Measurements from ENCODE around the gene RNF225.
"Not testable (repeated sequence)": the region's sequence is repeated elsewhere in the genome, so short reads cannot be mapped to it uniquely, and the experiment has no call there.

Gene RNF225

GRCh38 chr19:58387338-58388174, 7.9 kb upstream of the RNF225 start:
- DNase-seq, result no peak

GRCh38 chr19:58388175-58388526, 7.3 kb upstream of the RNF225 start:
- DNase-seq, result no peak

DNA sequence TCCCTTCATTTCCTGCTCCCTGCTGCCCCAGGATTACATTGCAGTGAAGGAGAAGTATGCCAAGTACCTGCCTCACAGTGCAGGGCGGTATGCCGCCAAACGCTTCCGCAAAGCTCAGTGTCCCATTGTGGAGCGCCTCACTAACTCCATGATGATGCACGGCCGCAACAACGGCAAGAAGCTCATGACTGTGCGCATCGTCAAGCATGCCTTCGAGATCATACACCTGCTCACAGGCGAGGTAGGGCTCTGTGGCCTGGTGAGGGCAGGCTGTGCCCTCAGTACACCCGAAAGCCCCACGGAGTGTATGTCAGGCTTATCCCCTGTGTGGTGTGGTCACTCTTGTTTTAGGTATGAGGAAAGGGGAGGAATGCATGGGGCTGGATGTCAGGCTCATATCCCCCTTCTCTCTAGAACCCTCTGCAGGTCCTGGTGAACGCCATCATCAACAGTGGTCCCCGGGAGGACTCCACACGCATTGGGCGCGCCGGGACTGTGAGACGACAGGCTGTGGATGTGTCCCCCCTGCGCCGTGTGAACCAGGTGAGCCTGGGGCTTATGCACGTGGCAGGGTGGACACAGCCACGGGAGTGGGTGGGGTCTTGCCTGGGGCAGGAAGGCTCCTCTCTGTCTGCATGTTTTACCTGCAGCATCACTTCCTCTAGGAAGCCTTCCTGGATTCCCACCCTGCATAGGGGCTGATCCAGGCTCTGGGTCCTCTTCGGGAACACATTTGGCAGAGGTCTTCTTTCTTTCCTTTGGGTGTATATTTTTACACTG, 2.3 kb upstream of the RNF225 start:
- DNase-seq, result no peak

GRCh38 chr19:58393725-58394033, 1.8 kb upstream of the RNF225 start:
- DNase-seq, result no peak

DNA sequence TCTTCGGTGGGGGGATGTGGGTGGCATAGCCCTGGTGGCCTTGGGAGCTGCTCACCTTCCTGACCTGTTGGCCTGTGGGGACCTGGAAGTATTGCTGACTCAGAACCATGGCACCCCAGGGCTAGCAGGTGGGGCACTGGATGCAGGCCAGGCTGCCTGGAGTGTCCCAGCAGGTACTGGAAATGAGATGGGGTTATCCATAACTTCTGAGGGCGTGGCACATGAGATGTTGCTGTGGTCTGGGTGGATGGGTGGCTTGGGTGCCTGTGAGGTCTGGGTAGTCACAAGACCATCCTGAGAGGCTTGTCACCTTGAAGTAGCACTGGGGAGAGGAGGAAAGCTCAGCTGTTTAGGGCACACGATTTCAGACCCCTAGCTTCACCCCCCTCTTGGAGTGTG, 636 bp upstream of the RNF225 start:
- no peak for DNase-seq

- peak; percentile 32 for DNase-seq
Measured at GRCh38 chr19:58395979-58396627, 647 bp downstream of the RNF225 start.

DNA sequence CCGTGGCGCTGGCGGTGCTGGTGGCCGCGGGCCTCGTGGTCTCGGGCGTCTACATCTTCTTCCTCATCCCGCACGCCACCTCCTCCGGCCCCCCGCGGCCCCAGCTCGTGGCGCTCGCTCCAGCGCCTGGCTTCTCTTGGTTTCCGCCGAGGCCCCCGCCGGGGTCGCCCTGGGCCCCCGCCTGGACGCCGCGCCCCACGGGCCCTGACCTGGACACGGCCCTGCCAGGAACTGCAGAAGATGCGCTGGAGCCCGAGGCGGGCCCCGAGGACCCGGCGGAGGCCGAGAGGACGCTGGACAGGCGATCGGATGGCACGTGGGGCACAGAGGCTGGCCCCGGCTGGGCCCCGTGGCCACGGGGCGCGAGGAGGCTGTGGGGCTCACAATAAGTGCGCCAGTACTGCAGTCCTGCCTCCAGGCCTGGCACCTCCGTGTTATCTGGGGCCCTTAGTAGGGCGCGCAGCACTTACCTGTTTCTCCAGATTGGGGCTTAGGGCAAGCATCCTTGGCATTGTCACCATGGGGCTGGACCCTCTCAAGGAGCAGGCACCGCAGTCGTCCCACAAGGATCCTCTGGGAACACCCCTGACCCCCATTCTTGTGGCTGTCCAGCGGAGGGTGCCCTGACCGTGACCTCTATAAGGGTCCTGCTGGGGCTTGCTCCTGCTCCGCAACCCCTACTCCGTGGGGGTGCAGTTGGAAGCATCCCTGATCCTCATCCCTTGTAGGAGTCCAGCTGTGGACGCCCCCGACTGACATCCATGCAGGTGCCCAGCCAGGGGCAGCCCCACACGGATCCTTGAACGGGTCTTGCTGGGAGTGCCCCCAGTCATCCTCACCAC, 1.5 kb downstream of the RNF225 start:
- peak; percentile 43 for DNase-seq

GRCh38 chr19:58397533-58398037, 2.1 kb downstream of the RNF225 start:
- no peak for DNase-seq

- DNase-seq, result no peak
Measured at GRCh38 chr19:58398087-58398486, 2.6 kb downstream of the RNF225 start.

DNA sequence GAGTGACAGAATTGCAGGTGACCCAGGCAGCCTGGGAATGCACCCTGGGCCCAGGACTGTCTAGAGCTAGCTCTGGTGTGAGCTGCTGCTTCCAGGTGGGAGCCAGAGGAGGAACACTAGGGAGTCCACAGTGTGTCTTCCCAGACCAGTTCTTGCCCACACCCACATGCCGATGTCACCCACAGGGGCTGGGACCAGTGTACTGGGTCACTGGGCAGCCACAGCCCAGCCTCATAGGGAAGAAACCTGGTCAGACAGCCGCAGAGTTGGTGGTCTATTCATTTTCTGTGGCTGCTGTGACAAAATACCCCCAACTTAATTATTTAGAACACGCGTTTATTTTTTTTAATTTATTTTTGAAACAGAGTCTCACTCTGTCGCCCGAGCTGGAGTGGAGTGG, 3.1 kb downstream of the RNF225 start:
- DNase-seq, result no peak

DNA sequence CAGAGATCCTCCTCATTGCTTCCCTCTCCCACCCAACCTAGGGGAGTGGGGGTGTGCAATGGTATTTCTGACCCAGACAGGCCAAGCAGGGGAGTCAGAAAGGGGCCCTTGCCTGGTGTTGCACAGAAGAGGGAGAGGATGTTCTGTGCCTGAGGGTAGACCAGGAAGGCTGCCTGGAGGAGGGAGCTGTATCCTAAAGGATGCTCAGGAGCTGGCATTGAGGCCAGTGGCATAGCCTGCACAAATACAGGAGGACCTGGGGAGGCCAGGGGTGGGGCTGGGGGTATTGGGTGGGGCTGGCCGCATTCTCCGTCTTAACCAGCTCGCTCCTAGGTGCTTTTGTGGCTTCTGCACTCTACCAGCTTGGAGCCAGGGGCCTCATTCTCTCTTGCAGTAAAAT, 4.4 kb downstream of the RNF225 start:
- DNase-seq, result no peak

DNA sequence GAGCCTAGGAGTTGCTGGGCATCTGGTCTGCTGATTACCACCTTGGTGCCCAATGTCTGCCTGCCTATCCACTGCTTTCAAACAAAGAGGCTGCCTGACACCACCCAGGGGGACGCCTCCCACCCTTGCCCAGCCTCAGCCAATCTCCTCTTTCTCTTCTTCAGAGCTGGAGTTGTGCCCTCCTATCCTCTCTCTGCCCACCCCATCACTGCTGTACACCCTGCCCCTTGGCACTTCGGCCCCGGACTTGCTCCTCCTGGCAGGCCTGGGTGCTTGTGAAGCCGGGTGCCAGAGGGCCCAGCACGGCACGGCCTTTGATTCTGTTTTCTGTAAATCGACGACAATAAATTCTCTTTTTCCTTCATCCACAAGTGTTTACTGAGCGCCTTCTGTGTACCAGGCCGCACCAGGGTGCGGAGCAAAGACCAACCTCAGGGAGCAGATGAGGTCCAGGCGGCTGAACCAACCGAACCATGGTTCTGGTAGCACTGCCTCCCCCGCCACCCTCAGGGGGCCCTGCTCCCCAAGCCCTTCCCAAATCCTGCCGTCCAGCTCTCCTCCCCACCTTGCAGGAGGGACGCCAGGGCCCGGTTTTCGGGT, 5.0 kb downstream of the RNF225 start:
- no peak for DNase-seq

DNA sequence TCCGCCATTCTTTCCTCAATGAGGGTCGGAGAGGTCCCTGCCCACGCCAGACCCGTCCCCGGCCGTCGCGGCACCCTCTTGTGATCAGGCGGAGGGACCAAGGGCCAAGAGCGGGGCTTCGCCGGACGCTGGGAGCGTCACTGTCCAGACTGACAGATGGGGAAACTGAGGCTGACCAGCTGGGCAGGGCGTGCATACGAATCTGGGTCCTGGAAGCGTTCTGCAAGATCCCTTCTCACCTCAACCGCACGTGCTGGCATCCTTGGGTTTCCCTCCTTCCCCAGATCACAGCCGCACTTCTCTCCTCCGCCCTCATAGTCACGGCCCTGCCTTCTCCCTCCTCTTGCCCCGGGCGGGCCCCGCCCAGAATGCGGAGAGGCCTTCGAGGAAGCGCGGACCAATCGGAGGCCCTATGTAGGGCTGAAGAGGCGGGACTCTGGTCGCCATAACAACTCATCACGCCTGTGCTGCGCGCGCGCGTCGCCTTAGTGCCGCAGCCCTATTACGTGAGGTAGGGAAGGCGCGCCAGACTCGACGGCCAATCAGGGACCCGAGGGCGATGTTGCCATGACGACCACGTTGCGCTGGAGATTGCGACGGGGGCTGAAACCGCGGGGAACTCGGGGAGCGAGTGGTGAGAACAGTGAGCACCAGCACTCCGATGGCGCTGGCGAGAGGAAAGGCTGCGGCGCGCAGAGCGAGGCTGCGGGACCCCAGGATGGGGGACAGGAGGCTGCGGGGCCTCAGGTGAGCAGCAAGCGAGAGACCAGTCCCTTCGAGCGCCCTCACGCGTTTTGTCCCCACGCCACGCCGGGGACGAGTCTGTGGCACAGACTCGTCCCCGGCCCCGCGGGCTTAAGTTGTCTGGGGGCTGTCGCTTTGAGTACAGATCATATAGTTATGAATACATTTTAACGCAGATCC, 5.7 kb downstream of the RNF225 start:
- peak; percentile 95 for DNase-seq

GRCh38 chr19:58401840-58402421, 6.5 kb downstream of the RNF225 start:
- no peak for DNase-seq

- not testable (repeated sequence) for DNase-seq
Measured at GRCh38 chr19:58403920-58404478, 8.5 kb downstream of the RNF225 start.

DNA sequence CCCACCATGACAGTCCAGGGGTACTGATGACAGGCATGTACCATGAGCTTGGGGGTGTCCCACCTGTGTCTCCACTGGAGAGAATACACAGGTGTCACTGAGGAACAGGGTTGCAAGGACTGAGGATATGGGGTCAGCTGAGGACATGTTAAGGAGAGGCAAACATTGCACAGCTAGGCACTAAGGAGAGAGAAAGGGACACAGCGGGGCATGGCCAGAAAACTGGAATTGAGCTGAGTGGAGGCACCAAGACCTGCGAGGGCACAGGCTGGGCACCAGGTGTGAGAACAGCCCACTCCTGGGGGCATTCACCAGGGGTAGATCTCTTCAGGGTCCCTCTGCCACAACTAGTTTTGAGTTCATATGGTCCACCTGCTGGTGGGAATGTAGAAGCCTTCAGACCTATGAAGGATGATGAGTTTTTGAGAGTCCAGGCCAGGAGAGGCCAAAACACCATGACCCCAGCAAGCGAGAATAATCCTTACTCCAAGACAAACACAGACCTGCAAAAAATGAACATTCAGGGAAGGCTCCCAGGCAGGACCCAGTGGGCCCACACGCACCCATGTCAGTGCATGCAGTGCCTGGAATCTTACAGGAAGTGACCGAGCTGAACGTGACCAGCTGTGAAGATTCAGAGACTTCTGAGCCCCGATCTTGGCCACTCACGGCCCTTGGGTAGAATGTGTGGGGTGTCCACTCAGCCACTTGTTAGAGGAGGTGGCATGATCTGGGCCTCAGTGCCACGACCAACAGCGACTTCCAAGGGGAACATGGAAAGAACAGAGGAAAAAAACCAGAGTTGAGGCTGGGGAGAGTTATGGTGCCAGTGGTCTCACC, 11.6 kb downstream of the RNF225 start:
- DNase-seq, result no peak

- DNase-seq, result no peak
Measured at GRCh38 chr19:58407658-58408151, 12.2 kb downstream of the RNF225 start.

- peak; percentile 91 for DNase-seq
Measured at GRCh38 chr19:58408152-58409009, 12.9 kb downstream of the RNF225 start, which contains the start of gene ZNF584. Gene ZNF584 (plus strand): TSS chr19:58408649. CDS start chr19:58409148, 499 bp downstream.
